NCI-H2227 (cell line): Measurements from ENCODE around the gene RPS15.

Experiments
- DNase-seq: peaks from one replicate; lab custom pipeline; 2025; ENCODE audit not compliant: unreplicated experiment; lab: John Stamatoyannopoulos, UW

Gene RPS15

GRCh38 chr19:1438035-1438932 lies at the start of gene RPS15:
RPS15 (plus strand) TSS chr19:1438396; CDS start chr19:1438426, 30 bp downstream.
- peak; percentile 94 for DNase-seq

DNA sequence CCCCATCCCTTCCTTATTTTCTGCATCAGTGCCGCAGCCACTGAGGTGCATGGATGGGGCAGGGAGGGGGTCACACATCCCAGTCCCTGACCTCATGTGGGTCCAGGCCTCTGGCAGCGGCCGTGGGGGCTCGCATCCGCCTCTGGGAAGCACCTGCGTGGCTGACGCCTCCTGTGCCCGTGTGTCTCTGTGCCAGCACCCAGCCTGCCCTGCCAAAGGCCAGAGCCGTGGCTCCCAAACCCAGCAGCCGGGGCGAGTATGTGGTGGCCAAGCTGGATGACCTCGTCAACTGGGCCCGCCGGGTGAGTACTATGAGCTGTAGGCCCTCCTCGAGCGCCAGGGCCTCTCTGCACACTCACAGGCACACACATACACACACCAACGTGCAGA lies 49.6 kb upstream of the RPS15 start:
- DNase-seq = no peak

- no peak for DNase-seq
Observed at GRCh38 chr19:1389033-1389940, 48.9 kb upstream of the RPS15 start.

GRCh38 chr19:1390890-1391423 lies 47.2 kb upstream of the RPS15 start:
- DNase-seq = no peak

- no peak for DNase-seq
Observed at GRCh38 chr19:1392407-1392806, 45.8 kb upstream of the RPS15 start.

DNA sequence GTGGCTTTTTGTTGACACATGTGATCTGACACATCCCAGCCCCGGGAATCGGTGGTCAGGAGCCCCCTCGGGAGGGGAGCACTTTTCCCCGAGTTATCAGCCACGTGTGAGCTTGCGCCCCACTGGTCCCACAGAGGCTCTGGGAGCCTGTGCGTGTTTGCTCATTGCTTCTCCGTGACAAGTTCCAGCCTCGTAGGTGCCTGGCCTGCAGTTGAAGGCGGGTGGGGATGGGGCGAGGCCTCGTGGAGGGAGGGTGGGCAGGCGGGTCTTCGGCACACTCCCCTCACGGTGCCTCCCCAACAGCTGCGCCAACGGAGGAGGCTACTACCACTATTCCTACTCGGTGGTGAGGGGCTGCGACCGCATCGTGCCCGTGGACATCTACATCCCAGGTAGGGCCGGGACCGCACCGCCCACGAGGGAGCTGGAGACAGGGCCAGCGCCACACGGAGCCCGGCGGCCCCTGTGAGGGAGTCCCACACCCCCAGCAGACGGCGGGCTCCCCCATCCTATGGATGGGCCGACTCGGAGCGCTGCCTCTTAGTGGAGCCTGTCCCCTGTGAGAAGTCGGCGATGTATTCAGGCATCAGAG lies 45.2 kb upstream of the RPS15 start:
- no peak for DNase-seq

GRCh38 chr19:1393841-1394240 lies 44.4 kb upstream of the RPS15 start:
- no peak for DNase-seq

DNA sequence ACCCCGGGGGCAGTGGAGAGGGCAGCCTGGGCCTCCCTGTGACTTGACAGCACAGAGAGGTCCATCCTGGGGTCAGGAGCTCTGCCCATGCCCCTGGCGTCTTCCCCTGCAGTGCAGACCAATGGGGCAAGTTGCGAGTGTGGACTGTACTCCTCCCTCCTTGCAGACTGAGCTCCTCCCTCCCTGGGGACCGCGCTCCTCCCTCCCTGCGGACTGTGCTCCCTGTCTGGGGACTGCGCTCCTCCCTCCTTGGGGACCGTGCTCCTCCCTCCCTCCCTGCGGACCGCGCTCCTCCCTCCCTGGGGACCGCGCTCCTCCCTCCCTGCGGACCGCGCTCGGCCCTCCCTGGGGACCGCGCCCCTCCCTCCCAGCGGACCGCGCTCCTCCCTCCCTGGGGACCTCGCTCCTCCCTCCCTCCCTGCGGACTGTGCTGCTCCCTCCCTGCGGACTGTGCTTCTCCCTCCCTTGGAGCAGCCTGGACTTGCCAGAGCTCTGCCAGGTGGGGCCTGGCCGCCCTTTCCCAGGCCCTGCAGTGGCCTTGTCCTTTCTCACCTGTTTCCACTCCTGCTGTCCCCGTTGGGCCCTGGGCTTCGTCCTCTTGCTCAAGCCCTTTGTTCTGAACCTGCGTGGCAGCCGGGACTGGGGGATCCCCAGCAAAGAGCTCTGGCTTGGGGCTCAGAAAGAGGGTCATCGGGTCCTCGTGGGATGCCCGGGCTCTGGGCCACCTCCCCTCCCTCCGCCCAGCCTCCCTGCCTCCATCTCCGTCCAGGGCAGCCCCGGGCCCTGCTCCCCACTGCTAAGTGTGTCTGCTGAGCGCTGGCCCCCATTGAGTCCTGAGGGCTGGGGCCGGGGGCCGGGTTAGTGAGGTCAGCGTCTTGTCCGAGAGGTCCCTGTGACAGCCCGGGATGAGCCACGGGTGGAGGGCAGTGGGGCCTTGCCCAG lies 43.7 kb upstream of the RPS15 start:
- peak; percentile 71 for DNase-seq

DNA sequence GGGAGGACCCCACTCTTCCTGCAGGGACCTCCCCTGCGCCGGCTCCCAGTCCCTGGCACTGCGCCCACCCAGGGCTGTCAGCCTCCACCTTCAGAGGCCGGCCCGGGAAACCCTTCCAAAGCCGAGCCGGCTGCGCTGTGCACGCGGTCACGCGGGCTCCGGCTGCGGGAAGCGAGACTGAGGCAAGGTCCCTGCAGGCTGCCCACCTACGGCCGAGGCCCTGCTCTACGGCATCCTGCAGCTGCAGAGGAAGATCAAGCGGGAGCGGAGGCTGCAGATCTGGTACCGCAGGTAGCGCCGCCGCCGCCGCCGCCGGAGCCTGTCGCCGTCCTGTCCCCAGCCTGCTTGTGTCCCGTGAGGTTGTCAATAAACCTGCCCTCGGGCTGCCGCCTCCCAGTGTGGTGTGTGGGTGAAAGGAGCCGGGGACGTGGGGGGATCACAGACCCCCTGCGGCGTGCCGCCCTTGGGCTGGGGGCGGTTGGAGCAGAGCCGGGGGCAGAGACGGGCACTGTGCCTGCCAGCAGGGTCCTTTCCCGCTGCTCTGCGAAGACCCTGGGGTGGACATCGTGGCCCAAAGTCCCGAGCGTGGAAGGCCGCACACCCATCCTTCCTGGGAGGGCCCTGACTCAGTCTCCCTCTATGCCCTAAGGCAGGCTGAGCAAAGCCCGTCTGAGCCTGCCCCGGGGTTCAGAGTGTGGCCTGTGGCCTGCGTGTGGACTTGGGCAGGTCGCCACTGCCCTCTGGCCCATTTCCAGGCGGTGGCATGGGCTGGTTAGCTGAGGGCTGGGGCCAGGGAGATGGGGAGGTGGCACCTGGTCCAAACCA lies 42.8 kb upstream of the RPS15 start:
- DNase-seq = no peak

DNA sequence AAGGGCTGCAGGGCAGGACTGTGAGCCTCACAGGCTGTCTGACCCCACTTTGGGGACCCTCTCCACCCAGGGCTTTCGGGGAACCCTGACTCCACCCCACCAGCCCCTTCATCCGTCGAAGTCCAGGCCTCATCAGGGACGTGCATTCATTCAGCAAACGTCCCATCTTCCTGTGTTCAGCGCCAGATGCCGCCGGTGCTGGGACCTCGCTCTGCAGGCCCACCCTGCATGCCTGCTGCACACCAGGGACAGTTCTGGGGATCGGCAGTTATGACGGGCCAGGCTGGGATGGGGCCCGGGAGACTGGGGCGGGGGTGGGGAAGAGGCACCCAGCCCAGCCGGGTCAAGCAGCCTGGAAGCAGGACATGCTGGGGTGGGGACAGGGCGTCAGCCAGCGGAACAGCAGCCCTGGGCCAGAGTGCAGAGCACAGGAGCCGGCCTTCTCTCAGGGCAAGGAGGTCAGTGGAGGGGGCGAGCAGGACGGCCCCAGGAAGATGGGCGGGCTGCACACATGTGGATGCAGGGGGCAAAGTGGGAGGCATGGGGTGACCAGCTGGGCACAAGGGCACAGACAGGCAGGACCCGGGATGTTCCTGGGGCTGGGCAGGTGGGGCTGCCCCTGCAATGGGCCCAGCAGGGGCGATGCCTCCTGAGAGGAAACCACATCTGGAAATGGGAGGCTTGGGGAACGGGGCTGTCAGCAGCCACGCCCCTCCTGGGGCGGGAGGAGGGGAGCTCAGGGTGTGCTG lies 42.0 kb upstream of the RPS15 start:
- DNase-seq = no peak

GRCh38 chr19:1396768-1397679 lies 41.2 kb upstream of the RPS15 start:
- no peak for DNase-seq

- DNase-seq = no peak
Observed at GRCh38 chr19:1397838-1398237, 40.4 kb upstream of the RPS15 start.

GRCh38 chr19:1399079-1399478 lies 39.1 kb upstream of the RPS15 start:
- DNase-seq = no peak

DNA sequence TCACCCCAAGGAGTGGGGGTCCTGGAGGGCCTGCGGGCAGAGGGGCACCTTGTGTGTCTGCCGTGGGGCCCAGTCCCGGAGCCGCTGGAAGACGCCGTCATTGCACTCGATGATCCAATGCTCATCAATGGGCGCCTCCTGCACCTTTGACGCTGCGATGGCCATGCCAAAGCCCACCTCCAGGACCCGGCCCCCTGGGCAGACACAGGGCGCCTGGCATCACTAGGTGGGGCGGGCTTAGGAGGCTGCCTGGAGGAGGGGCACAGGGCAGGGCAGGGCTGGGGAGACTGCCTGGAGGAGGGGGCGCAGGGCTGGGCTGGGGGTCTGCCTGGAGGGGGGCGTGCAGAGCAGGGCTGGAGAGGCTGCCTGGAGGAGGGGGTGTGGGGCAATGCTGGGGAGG lies 38.5 kb upstream of the RPS15 start:
- DNase-seq = no peak

- no peak for DNase-seq
Observed at GRCh38 chr19:1400281-1401137, 37.7 kb upstream of the RPS15 start.

GRCh38 chr19:1401138-1401888 lies 36.9 kb upstream of the RPS15 start, which contains the start of gene GAMT:
GAMT (minus strand) TSS chr19:1401542; CDS start chr19:1401476, 66 bp downstream.
- DNase-seq = peak; percentile 72
